GM23338 (cell line): ENCODE data around the gene IQSEC3. TPM values are rescaled to one million over a fixed set of nuclear protein-coding genes. Genes with fewer than 3 reads are reported as not detected.

ENCODE experiments used
- ATAC-seq: fragments of 200-7000 bp; cut with Tn5 transposase; 3 replicates; pipeline ENCODE4 v1.9.1; 2020
- DNase-seq: peaks from one replicate; pipeline ENCODE4 v3.0.0-alpha.2; 2015; ENCODE audit warnings: low spot score
- H2AFZ ChIP-seq: fragments of 200-600 bp; sonication (generic); 2 replicates; pipeline ENCODE4 v1.8.0; 2016; ENCODE audit warnings: antibody characterized with exemption, mild to moderate bottlenecking, moderate library complexity
- H3F3A ChIP-seq: fragments of 200-600 bp; sonication (generic); replicated peaks from 2 replicates; pipeline ENCODE4 v1.8.0; 2017; ENCODE audit warnings: antibody characterized with exemption, mixed run types, low read depth
- H3K27ac ChIP-seq: fragments of 200-600 bp; sonication (generic); 2 replicates; pipeline ENCODE4 v1.6.1; 2016; ENCODE audit warnings: low read depth
- H3K27me3 ChIP-seq: fragments of 200-600 bp; sonication (generic); 2 replicates; pipeline ENCODE4 v1.8.0; 2016; ENCODE audit warnings: mild to moderate bottlenecking, mixed run types, moderate library complexity; ENCODE audit not compliant: insufficient read depth
- H3K36me3 ChIP-seq: fragments of 200-600 bp; sonication (generic); 2 replicates; pipeline ENCODE4 v1.8.0; 2016; ENCODE audit warnings: mild to moderate bottlenecking; ENCODE audit not compliant: insufficient read depth
- H3K4me1 ChIP-seq: fragments of 200-600 bp; sonication (generic); 2 replicates; pipeline ENCODE4 v1.8.0; 2016; ENCODE audit warnings: mild to moderate bottlenecking, moderate library complexity; ENCODE audit not compliant: insufficient read depth
- H3K4me2 ChIP-seq: fragments of 200-600 bp; sonication (generic); 2 replicates; pipeline ENCODE4 v1.7.1; 2017; ENCODE audit warnings: mixed run types
- H3K4me3 ChIP-seq: fragments of 200-600 bp; sonication (generic); 2 replicates; pipeline ENCODE4 v1.6.1; 2016; ENCODE audit warnings: mixed run types
- H3K79me2 ChIP-seq: fragments of 200-600 bp; sonication (generic); replicated peaks from 2 replicates; pipeline ENCODE4 v1.8.0; 2017; ENCODE audit warnings: mild to moderate bottlenecking; ENCODE audit not compliant: insufficient read depth
- H3K9me2 ChIP-seq: fragments of 200-600 bp; sonication (generic); 2 replicates; pipeline ENCODE4 v1.8.0; 2017; ENCODE audit not compliant: insufficient read depth
- H4K20me1 ChIP-seq: fragments of 200-600 bp; sonication (generic); replicated peaks from 2 replicates; pipeline ENCODE4 v1.8.0; 2017; ENCODE audit warnings: mild to moderate bottlenecking; ENCODE audit not compliant: insufficient read depth
- H3K27ac Mint-ChIP-seq: 2 replicates; pipeline ENCODE4 v1.8.0; 2020; ENCODE audit warnings: inconsistent platforms, mild to moderate bottlenecking, moderate library complexity, mixed read lengths
- H3K27me3 Mint-ChIP-seq: 3 replicates; pipeline ENCODE4 v1.8.0; 2022; ENCODE audit warnings: low read depth, mild to moderate bottlenecking, moderate library complexity, mixed read lengths, inconsistent platforms; ENCODE audit not compliant: insufficient read depth, poor library complexity
- H3K36me3 Mint-ChIP-seq: 3 replicates; pipeline ENCODE4 v1.8.0; 2021; ENCODE audit warnings: low read depth, mild to moderate bottlenecking, inconsistent platforms, moderate library complexity, mixed read lengths
- H3K4me1 Mint-ChIP-seq: 3 replicates; pipeline ENCODE4 v1.8.0; 2020; ENCODE audit warnings: mild to moderate bottlenecking, inconsistent platforms, mixed read lengths
- H3K4me3 Mint-ChIP-seq: 3 replicates; pipeline ENCODE4 v1.8.0; 2021; ENCODE audit warnings: moderate library complexity, mild to moderate bottlenecking, inconsistent platforms, mixed read lengths
- H3K9me3 Mint-ChIP-seq: 3 replicates; pipeline ENCODE4 v1.8.0; 2020; ENCODE audit warnings: moderate library complexity, mild to moderate bottlenecking, inconsistent platforms, mixed read lengths
- CREB1 ChIP-seq: fragments of 250-450 bp; sonication (Bioruptor Pico); IDR thresholded peaks from 2 replicates; pipeline ENCODE4 v1.5.0; 2020; ENCODE audit warnings: low read depth, mild to moderate bottlenecking, moderate library complexity
- EZH2 ChIP-seq: fragments of 200-600 bp; sonication (generic); IDR thresholded peaks from one replicate; pipeline ENCODE4 v1.8.0; 2017; ENCODE audit warnings: antibody characterized with exemption, mild to moderate bottlenecking, low read depth; ENCODE audit not compliant: unreplicated experiment
- EZH2phosphoT487 ChIP-seq: fragments of 200-600 bp; sonication (generic); IDR thresholded peaks from one replicate; pipeline ENCODE4 v1.8.1; 2018; ENCODE audit warnings: antibody characterized with exemption; ENCODE audit not compliant: unreplicated experiment
- JUNB ChIP-seq: IDR thresholded peaks from one replicate; pipeline ENCODE4 v1.6.1; 2016; ENCODE audit warnings: antibody characterized with exemption; ENCODE audit not compliant: unreplicated experiment
- NANOG ChIP-seq: IDR thresholded peaks from 2 replicates; pipeline ENCODE4 v1.6.1; 2016; ENCODE audit warnings: antibody characterized with exemption, borderline replicate concordance
- POLR2AphosphoS5 ChIP-seq: IDR thresholded peaks from 2 replicates; pipeline ENCODE4 v1.6.1; 2016; ENCODE audit warnings: antibody characterized with exemption, low read depth
- STAT1 ChIP-seq: IDR thresholded peaks from one replicate; pipeline ENCODE4 v1.6.1; 2016; ENCODE audit warnings: antibody characterized with exemption; ENCODE audit not compliant: unreplicated experiment
- ZNF114 ChIP-seq: fragments of 250-450 bp; sonication (Bioruptor Pico); IDR thresholded peaks from 2 replicates; pipeline ENCODE4 v1.5.0; 2020; ENCODE audit warnings: mild to moderate bottlenecking, moderate library complexity
- ZNF331 ChIP-seq: fragments of 250-450 bp; sonication (Bioruptor Pico); IDR thresholded peaks from 2 replicates; pipeline ENCODE4 v1.5.0; 2020; ENCODE audit warnings: low read depth, mild to moderate bottlenecking, moderate library complexity
- polyA plus RNA-seq: library from polyadenylated mRNA; unstranded; fragments of >200 nt; fragmentation: Nextera tagmentation; extraction: Ambion mirVana; gene quantifications from 2 replicates; pipeline ENCODE4 v1.2.1, GENCODE V29; 2016
- total RNA-seq: library from RNA; depleted of rRNA; stranded (reverse); fragments of >200 nt; shearing (Covaris generic); gene quantifications from 2 replicates; pipeline ENCODE4 v1.2.3, GENCODE V29; 2014
- TF ChIP-seq, protein P1 (sequence below), 2 experiments: fragments of 200-600 bp in 1 of 2; sonication (generic) in 1 of 2; conservative IDR thresholded peaks; 2 replicates each; pipeline versions ENCODE4 v1.5.1 to v1.6.1; 2016 to 2017; ENCODE audit warnings: antibody characterized with exemption in 2 of 2, low read depth in 2 of 2, mild to moderate bottlenecking in 2 of 2, moderate library complexity in 1 of 2
- TF ChIP-seq, protein P2 (sequence below): IDR thresholded peaks from one replicate; pipeline ENCODE4 v1.6.1; 2018; ENCODE audit warnings: antibody characterized with exemption; ENCODE audit not compliant: unreplicated experiment
- TF ChIP-seq, protein P3 (sequence below): fragments of 250-450 bp; sonication (Bioruptor Pico); IDR thresholded peaks from 2 replicates; pipeline ENCODE4 v1.5.0; 2020; ENCODE audit warnings: mild to moderate bottlenecking, moderate library complexity
- TF ChIP-seq, protein P4 (sequence below): IDR thresholded peaks from 2 replicates; pipeline ENCODE4 v1.6.1; 2016; ENCODE audit warnings: antibody characterized with exemption

The IQSEC3 gene
- total and polyA plus RNA-seq, 2 experiments from 2014 or later = 2.1 to 3.6 TPM

DNA sequence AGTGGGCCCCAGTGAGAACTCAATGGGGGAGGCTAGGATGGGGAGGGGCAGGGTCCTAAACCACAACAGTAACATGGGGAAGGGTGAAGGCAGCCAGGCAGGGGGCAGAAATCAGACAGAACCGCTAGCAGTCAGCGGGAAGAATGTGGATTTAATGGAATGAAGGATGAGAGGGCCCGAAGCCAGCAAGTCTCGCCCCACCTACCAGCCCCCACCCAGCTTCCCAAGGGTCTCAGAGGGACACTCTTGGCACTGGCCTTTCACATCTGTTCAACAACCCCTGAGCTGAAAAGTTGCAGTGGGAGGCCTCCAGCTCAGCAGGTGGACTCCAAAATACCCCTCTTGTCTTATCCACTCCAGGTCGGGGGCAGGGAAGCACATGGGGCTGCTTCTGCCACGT, 153.9 kb downstream of the IQSEC3 start:
- no peaks in the 10 kb centered on the region for H3K36me3 ChIP-seq
- ATAC-seq (no peak), DNase-seq (no peak)
- peaks cover 8% of the 10 kb centered on the region for H3K4me1 ChIP-seq
- peak overlapping the region; percentile 44; the same call in 1 of the 2 replicates for H3K4me3 ChIP-seq
- no peaks in the 10 kb centered on the region for H3K79me2 ChIP-seq
- peaks cover 10% of the 10 kb centered on the region for H3K4me1 Mint-ChIP-seq
- H4K20me1 ChIP-seq = no peaks in the 10 kb centered on the region
- peak overlapping the region; percentile 65; the same call in 1 of the 2 replicates for H3K4me2 ChIP-seq
- H3K27me3 Mint-ChIP-seq = peaks cover 15% of the 10 kb centered on the region
- no peak overlapping the region for H3K27ac Mint-ChIP-seq
- no peak overlapping the region for H3K4me3 Mint-ChIP-seq
- H3K27me3 ChIP-seq = no peaks in the 10 kb centered on the region
- H2AFZ ChIP-seq = peak overlapping the region; percentile 97
- H3K9me3 Mint-ChIP-seq = no peaks in the 10 kb centered on the region
- H3K36me3 Mint-ChIP-seq = no peaks in the 10 kb centered on the region; the same call in 2 of the 3 replicates
- H3F3A ChIP-seq = no peaks in the 10 kb centered on the region
- H3K27ac ChIP-seq = no peak overlapping the region
- H3K9me2 ChIP-seq = no peaks in the 10 kb centered on the region
- no peak for TF ChIP-seq POLR2AphosphoS5
- TF ChIP-seq EZH2phosphoT487 = no peak
- no peak for TF ChIP-seq NANOG
- TF ChIP-seq, protein P1, sequence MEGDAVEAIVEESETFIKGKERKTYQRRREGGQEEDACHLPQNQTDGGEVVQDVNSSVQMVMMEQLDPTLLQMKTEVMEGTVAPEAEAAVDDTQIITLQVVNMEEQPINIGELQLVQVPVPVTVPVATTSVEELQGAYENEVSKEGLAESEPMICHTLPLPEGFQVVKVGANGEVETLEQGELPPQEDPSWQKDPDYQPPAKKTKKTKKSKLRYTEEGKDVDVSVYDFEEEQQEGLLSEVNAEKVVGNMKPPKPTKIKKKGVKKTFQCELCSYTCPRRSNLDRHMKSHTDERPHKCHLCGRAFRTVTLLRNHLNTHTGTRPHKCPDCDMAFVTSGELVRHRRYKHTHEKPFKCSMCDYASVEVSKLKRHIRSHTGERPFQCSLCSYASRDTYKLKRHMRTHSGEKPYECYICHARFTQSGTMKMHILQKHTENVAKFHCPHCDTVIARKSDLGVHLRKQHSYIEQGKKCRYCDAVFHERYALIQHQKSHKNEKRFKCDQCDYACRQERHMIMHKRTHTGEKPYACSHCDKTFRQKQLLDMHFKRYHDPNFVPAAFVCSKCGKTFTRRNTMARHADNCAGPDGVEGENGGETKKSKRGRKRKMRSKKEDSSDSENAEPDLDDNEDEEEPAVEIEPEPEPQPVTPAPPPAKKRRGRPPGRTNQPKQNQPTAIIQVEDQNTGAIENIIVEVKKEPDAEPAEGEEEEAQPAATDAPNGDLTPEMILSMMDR (conservative IDR thresholded peaks at IDR 0.05; ENCODE audit: low read depth in 2 of 2) = no peak
- no peak for TF ChIP-seq STAT1
- no peak for TF ChIP-seq EZH2
- TF ChIP-seq CREB1 (CRISPR knock-in tag) = no peak
- TF ChIP-seq, protein P2, sequence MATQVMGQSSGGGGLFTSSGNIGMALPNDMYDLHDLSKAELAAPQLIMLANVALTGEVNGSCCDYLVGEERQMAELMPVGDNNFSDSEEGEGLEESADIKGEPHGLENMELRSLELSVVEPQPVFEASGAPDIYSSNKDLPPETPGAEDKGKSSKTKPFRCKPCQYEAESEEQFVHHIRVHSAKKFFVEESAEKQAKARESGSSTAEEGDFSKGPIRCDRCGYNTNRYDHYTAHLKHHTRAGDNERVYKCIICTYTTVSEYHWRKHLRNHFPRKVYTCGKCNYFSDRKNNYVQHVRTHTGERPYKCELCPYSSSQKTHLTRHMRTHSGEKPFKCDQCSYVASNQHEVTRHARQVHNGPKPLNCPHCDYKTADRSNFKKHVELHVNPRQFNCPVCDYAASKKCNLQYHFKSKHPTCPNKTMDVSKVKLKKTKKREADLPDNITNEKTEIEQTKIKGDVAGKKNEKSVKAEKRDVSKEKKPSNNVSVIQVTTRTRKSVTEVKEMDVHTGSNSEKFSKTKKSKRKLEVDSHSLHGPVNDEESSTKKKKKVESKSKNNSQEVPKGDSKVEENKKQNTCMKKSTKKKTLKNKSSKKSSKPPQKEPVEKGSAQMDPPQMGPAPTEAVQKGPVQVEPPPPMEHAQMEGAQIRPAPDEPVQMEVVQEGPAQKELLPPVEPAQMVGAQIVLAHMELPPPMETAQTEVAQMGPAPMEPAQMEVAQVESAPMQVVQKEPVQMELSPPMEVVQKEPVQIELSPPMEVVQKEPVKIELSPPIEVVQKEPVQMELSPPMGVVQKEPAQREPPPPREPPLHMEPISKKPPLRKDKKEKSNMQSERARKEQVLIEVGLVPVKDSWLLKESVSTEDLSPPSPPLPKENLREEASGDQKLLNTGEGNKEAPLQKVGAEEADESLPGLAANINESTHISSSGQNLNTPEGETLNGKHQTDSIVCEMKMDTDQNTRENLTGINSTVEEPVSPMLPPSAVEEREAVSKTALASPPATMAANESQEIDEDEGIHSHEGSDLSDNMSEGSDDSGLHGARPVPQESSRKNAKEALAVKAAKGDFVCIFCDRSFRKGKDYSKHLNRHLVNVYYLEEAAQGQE = no peak
- TF ChIP-seq ZNF114 = no peak
- TF ChIP-seq, protein P3, sequence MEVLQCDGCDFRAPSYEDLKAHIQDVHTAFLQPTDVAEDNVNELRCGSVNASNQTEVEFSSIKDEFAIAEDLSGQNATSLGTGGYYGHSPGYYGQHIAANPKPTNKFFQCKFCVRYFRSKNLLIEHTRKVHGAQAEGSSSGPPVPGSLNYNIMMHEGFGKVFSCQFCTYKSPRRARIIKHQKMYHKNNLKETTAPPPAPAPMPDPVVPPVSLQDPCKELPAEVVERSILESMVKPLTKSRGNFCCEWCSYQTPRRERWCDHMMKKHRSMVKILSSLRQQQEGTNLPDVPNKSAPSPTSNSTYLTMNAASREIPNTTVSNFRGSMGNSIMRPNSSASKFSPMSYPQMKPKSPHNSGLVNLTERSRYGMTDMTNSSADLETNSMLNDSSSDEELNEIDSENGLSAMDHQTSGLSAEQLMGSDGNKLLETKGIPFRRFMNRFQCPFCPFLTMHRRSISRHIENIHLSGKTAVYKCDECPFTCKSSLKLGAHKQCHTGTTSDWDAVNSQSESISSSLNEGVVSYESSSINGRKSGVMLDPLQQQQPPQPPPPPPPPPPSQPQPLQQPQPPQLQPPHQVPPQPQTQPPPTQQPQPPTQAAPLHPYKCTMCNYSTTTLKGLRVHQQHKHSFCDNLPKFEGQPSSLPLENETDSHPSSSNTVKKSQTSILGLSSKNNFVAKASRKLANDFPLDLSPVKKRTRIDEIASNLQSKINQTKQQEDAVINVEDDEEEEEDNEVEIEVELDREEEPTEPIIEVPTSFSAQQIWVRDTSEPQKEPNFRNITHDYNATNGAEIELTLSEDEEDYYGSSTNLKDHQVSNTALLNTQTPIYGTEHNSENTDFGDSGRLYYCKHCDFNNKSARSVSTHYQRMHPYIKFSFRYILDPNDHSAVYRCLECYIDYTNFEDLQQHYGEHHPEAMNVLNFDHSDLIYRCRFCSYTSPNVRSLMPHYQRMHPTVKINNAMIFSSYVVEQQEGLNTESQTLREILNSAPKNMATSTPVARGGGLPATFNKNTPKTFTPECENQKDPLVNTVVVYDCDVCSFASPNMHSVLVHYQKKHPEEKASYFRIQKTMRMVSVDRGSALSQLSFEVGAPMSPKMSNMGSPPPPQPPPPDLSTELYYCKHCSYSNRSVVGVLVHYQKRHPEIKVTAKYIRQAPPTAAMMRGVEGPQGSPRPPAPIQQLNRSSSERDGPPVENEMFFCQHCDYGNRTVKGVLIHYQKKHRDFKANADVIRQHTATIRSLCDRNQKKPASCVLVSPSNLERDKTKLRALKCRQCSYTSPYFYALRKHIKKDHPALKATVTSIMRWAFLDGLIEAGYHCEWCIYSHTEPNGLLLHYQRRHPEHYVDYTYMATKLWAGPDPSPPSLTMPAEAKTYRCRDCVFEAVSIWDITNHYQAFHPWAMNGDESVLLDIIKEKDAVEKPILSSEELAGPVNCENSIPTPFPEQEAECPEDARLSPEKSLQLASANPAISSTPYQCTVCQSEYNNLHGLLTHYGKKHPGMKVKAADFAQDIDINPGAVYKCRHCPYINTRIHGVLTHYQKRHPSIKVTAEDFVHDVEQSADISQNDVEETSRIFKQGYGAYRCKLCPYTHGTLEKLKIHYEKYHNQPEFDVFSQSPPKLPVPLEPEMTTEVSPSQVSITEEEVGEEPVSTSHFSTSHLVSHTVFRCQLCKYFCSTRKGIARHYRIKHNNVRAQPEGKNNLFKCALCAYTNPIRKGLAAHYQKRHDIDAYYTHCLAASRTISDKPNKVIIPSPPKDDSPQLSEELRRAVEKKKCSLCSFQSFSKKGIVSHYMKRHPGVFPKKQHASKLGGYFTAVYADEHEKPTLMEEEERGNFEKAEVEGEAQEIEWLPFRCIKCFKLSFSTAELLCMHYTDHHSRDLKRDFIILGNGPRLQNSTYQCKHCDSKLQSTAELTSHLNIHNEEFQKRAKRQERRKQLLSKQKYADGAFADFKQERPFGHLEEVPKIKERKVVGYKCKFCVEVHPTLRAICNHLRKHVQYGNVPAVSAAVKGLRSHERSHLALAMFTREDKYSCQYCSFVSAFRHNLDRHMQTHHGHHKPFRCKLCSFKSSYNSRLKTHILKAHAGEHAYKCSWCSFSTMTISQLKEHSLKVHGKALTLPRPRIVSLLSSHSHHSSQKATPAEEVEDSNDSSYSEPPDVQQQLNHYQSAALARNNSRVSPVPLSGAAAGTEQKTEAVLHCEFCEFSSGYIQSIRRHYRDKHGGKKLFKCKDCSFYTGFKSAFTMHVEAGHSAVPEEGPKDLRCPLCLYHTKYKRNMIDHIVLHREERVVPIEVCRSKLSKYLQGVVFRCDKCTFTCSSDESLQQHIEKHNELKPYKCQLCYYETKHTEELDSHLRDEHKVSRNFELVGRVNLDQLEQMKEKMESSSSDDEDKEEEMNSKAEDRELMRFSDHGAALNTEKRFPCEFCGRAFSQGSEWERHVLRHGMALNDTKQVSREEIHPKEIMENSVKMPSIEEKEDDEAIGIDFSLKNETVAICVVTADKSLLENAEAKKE = no peak
- no peak for TF ChIP-seq JUNB
- TF ChIP-seq ZNF331 (CRISPR knock-in tag) = no peak
- TF ChIP-seq, protein P4, sequence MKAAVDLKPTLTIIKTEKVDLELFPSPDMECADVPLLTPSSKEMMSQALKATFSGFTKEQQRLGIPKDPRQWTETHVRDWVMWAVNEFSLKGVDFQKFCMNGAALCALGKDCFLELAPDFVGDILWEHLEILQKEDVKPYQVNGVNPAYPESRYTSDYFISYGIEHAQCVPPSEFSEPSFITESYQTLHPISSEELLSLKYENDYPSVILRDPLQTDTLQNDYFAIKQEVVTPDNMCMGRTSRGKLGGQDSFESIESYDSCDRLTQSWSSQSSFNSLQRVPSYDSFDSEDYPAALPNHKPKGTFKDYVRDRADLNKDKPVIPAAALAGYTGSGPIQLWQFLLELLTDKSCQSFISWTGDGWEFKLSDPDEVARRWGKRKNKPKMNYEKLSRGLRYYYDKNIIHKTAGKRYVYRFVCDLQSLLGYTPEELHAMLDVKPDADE = no peak
